ENCODE measurements around the gene CHCHD4. TPM values are rescaled to one million over a fixed set of nuclear protein-coding genes. Genes with fewer than 3 reads are reported as not detected.
A peak's percentile ranks its signal among the peaks of the same experiment; 100 is the strongest.
"Not testable (repeated sequence)": the region's sequence is repeated elsewhere in the genome, so short reads cannot be mapped to it uniquely, and the experiment has no call there.

CHCHD4 gene
- total and polyA plus RNA-seq, 2 donors from 2014 or later: 12.8 to 33.6 TPM

GRCh38 chr3:14117468-14118399 is 6.9 kb downstream of the CHCHD4 start:
- Histone ChIP-seq H3K9ac (ENCODE audit: low read length in 3 of 3) (no peak overlapping the region), H3K36me3 (ENCODE audit: control insufficient read depth in 2 of 3, insufficient read depth in 3 of 3, low read length in 3 of 3) (peaks cover 3 to 18% (median 16%) of the 10 kb centered on the region in 3 donors), H3K4me1 (ENCODE audit: control insufficient read depth in 2 of 3, insufficient read depth in 2 of 3, low read depth in 1 of 3, low read length in 3 of 3) (peaks cover 2 to 32% (median 27%) of the 10 kb centered on the region in 3 donors), H3K27ac (ENCODE audit: low read depth in 2 of 2, low read length in 2 of 2) (no peak overlapping the region), H3K4me3 (ENCODE audit: low read length in 3 of 3) (no peak overlapping the region), H3K9me3 (ENCODE audit: control insufficient read depth in 2 of 3, insufficient read depth in 1 of 3, low read length in 3 of 3) (no peaks in the 10 kb centered on the region), H3K27me3 (ENCODE audit: control insufficient read depth, insufficient read depth, low read length) (no peaks in the 10 kb centered on the region)
- intact Hi-C loops (cut with DNase I): no loop called here
- DNase-seq: no peak
- TF ChIP-seq, protein P1, sequence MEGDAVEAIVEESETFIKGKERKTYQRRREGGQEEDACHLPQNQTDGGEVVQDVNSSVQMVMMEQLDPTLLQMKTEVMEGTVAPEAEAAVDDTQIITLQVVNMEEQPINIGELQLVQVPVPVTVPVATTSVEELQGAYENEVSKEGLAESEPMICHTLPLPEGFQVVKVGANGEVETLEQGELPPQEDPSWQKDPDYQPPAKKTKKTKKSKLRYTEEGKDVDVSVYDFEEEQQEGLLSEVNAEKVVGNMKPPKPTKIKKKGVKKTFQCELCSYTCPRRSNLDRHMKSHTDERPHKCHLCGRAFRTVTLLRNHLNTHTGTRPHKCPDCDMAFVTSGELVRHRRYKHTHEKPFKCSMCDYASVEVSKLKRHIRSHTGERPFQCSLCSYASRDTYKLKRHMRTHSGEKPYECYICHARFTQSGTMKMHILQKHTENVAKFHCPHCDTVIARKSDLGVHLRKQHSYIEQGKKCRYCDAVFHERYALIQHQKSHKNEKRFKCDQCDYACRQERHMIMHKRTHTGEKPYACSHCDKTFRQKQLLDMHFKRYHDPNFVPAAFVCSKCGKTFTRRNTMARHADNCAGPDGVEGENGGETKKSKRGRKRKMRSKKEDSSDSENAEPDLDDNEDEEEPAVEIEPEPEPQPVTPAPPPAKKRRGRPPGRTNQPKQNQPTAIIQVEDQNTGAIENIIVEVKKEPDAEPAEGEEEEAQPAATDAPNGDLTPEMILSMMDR (IDR thresholded peaks at IDR 0.05; ENCODE audit: borderline replicate concordance, extremely low read depth, insufficient read depth): no peak
- no peak for FAIRE-seq

DNA sequence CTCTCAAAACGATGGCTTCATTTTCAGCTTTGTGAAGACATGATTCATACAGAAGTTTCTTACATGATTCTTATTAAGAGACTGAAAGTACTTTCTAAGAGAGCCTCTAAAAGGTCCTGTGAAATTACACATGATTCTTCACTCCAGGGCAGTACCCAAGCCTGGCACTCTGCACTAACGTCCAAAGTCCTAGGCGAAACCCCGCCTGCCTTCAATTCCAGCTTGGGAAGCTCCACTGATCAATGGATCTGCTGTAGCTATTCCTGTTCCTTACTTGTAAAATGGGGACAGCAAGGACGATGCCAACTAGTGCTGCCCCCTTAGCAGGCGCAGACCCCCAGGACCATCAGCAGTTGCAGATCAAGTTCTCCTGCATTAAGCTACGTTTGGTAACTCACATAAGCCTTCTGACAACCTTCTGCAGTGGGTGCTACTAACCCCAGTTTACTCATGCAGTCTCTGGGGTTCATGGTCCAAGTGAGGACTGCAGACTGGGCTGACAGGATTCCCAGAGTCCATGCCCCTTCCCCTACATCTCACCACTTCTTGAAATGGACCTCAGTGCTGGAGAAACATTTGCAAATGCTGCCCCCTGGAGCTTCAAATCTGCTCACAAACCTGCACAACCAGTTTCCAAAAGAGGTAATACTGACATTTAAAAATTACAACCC is 10.6 kb downstream of the CHCHD4 start:
- Histone ChIP-seq H3K4me1 (ENCODE audit: control insufficient read depth in 2 of 3, insufficient read depth in 2 of 3, low read depth in 1 of 3, low read length in 3 of 3) (peaks cover 2 to 24% (median 11%) of the 10 kb centered on the region in 3 donors), H3K36me3 (ENCODE audit: control insufficient read depth in 2 of 3, insufficient read depth in 3 of 3, low read length in 3 of 3) (peaks cover 3 to 27% (median 17%) of the 10 kb centered on the region in 3 donors), H3K27me3 (ENCODE audit: control insufficient read depth, insufficient read depth, low read length) (no peaks in the 10 kb centered on the region), H3K9ac (ENCODE audit: low read length in 3 of 3) (no peak overlapping the region), H3K27ac (ENCODE audit: low read depth in 2 of 2, low read length in 2 of 2) (no peak overlapping the region), H3K4me3 (ENCODE audit: low read length in 3 of 3) (no peak overlapping the region), H3K9me3 (ENCODE audit: control insufficient read depth in 2 of 3, insufficient read depth in 1 of 3, low read length in 3 of 3) (no peaks in the 10 kb centered on the region)
- FAIRE-seq: no peak
- intact Hi-C loops (cut with DNase I): no loop called here
- DNase-seq: peak in 3 of 5 donors; percentile 31 to 66 (median 54)
- TF ChIP-seq, protein P1 (IDR thresholded peaks at IDR 0.05; ENCODE audit: borderline replicate concordance, extremely low read depth, insufficient read depth): peak; percentile 28

DNA sequence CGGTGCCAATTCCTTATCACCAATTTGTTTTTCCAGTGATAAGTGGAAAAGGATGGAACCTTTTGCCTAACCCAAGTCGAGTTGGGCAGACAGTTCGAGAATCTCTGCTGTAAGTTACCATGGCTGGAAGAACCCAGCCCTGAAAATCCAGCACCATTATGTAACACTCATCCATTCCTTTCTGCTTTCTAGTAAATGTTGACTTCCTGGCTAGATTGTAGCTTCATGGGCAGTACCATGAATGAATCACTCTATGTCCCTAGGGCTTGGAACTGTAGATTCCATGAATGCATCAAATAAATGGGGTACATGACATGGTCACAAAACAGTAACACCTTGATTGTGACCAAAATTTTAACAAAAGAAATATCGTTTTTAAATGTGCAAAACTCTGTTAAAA is 14.0 kb downstream of the CHCHD4 start:
- no peak for DNase-seq
- no peaks in the 10 kb centered on the region for H3K9me3 ChIP-seq (ENCODE audit: control insufficient read depth in 2 of 3, insufficient read depth in 1 of 3, low read length in 3 of 3)
- H3K36me3 ChIP-seq (ENCODE audit: control insufficient read depth in 2 of 3, insufficient read depth in 3 of 3, low read length in 3 of 3): peaks cover under 1 to 23% (median 11%) of the 10 kb centered on the region in 3 donors
- intact Hi-C loops (cut with DNase I): no loop called here
- peaks cover 2 to 9% (median 2%) of the 10 kb centered on the region in 3 donors for H3K4me1 ChIP-seq (ENCODE audit: control insufficient read depth in 2 of 3, insufficient read depth in 2 of 3, low read depth in 1 of 3, low read length in 3 of 3)
- H3K27ac ChIP-seq (ENCODE audit: low read depth in 2 of 2, low read length in 2 of 2): no peak overlapping the region
- H3K27me3 ChIP-seq (ENCODE audit: control insufficient read depth, insufficient read depth, low read length): no peaks in the 10 kb centered on the region
- H3K4me3 ChIP-seq (ENCODE audit: low read length in 3 of 3): no peak overlapping the region
- H3K9ac ChIP-seq (ENCODE audit: low read length in 3 of 3): no peak overlapping the region
- no peak for FAIRE-seq
- TF ChIP-seq, protein P1 (IDR thresholded peaks at IDR 0.05; ENCODE audit: borderline replicate concordance, extremely low read depth, insufficient read depth): no peak

- H3K27ac ChIP-seq (ENCODE audit: low read depth in 2 of 2, low read length in 2 of 2); H3K4me3 ChIP-seq (ENCODE audit: low read length in 3 of 3); H3K9ac ChIP-seq (ENCODE audit: low read length in 3 of 3); FAIRE-seq; H3K4me1 ChIP-seq (ENCODE audit: control insufficient read depth in 2 of 3, insufficient read depth in 2 of 3, low read depth in 1 of 3, low read length in 3 of 3); intact Hi-C loops (cut with DNase I); DNase-seq; H3K27me3 ChIP-seq (ENCODE audit: control insufficient read depth, insufficient read depth, low read length); H3K9me3 ChIP-seq (ENCODE audit: control insufficient read depth in 2 of 3, insufficient read depth in 1 of 3, low read length in 3 of 3): not testable (repeated sequence)
- peaks cover 0 to 15% (median 6%) of the 10 kb centered on the region in 3 donors for H3K36me3 ChIP-seq (ENCODE audit: control insufficient read depth in 2 of 3, insufficient read depth in 3 of 3, low read length in 3 of 3)
These were observed 14.8 kb downstream of the CHCHD4 start for GRCh38 chr3:14109821-14110220.

All from kidney (tissue), 14 donors.